OCI-LY7 (cell line): ENCODE data around the gene ARHGAP31. TPM values are rescaled to one million over a fixed set of nuclear protein-coding genes. Genes with fewer than 3 reads are reported as not detected.

Source experiments
- BruUV-seq: library from RNA; stranded (reverse); fragments of 400-500 nt; replicated peaks from 2 replicates; lab custom pipeline; 2021; lab: Mats Ljungman, UMichigan
- CTCF ChIA-PET: fragments of 300-600 bp; sonication (Branson Sonifier 250); formaldehyde crosslinking; loops from one replicate; lab custom pipeline; 2022; ENCODE audit warnings: antibody characterized with exemption; ENCODE audit not compliant: unreplicated experiment; lab: Charles Lee
- POLR2A ChIA-PET: fragments of 300-600 bp; sonication (Branson Sonifier 250); formaldehyde crosslinking; loops from one replicate; lab custom pipeline; 2022; ENCODE audit warnings: antibody characterized with exemption; lab: Charles Lee
- DNase-seq: peaks from one replicate; pipeline ENCODE4 v3.0.0-alpha.2; 2015; ENCODE audit warnings: low spot score
- H2AFZ ChIP-seq: fragments of 200-600 bp; sonication (generic), shearing (Covaris generic); 2 replicates; pipeline ENCODE4 v1.6.1; 2014; ENCODE audit warnings: mild to moderate bottlenecking, antibody characterized with exemption, low read length, moderate library complexity
- H3K27ac ChIP-seq: fragments of 200-600 bp; sonication (generic); 2 replicates; pipeline ENCODE4 v1.5.1; 2014; ENCODE audit warnings: mixed run types, low read depth, mild to moderate bottlenecking, moderate library complexity, low read length, inconsistent platforms; ENCODE audit not compliant: poor library complexity, severe bottlenecking
- H3K36me3 ChIP-seq: fragments of 200-600 bp; sonication (generic); 2 replicates; pipeline ENCODE4 v1.6.1; 2014; ENCODE audit warnings: mild to moderate bottlenecking, antibody characterized with exemption, low read length, moderate library complexity, mixed read lengths; ENCODE audit not compliant: insufficient read depth
- H3K4me1 ChIP-seq: fragments of 200-600 bp; sonication (generic); 2 replicates; pipeline ENCODE4 v1.5.1; 2014; ENCODE audit warnings: mild to moderate bottlenecking, low read length; ENCODE audit not compliant: insufficient read depth, poor library complexity, severe bottlenecking
- H3K4me2 ChIP-seq: fragments of 200-600 bp; sonication (generic); 2 replicates; pipeline ENCODE4 v1.6.1; 2014; ENCODE audit warnings: mild to moderate bottlenecking, low read length
- H3K4me3 ChIP-seq: fragments of 200-600 bp; sonication (generic); 2 replicates; pipeline ENCODE4 v1.5.1; 2014; ENCODE audit warnings: mild to moderate bottlenecking, low read depth, low read length; ENCODE audit not compliant: poor library complexity, severe bottlenecking
- H3K79me2 ChIP-seq: fragments of 200-600 bp; sonication (generic); 2 replicates; pipeline ENCODE4 v1.6.1; 2016; ENCODE audit warnings: low read depth, mild to moderate bottlenecking, low read length, moderate library complexity, mixed read lengths; ENCODE audit not compliant: insufficient read depth
- H3K9me2 ChIP-seq: fragments of 200-600 bp; sonication (generic); 2 replicates; pipeline ENCODE4 v1.6.1; 2016; ENCODE audit warnings: mild to moderate bottlenecking, low read length, mixed read lengths; ENCODE audit not compliant: insufficient read depth
- H3K9me3 ChIP-seq: fragments of 200-600 bp; sonication (generic); 2 replicates; pipeline ENCODE4 v1.6.1; 2014; ENCODE audit warnings: mild to moderate bottlenecking, mixed run types, low read length, mixed read lengths
- H4K20me1 ChIP-seq: fragments of 200-600 bp; sonication (generic); 2 replicates; pipeline ENCODE4 v1.6.1; 2014; ENCODE audit warnings: mild to moderate bottlenecking, antibody characterized with exemption, low read length, moderate library complexity, mixed read lengths; ENCODE audit not compliant: insufficient read depth
- EZH2phosphoT487 ChIP-seq: fragments of 200-600 bp; sonication (generic); IDR thresholded peaks from 2 replicates; pipeline ENCODE4 v1.6.1; 2018; ENCODE audit warnings: low read depth, borderline replicate concordance, mild to moderate bottlenecking, mixed run types, antibody characterized with exemption, low read length, moderate library complexity, mixed read lengths
- intact Hi-C: fragments of 100-400 bp; cut with micrococcal nuclease; formaldehyde crosslinking; loops from one replicate; pipeline ENCODE4 v1.10.0; 2022; ENCODE audit not compliant: unreplicated experiment
- total RNA-seq, 2 experiments: library from RNA; depleted of rRNA in 1 of 2; stranded (reverse); fragments of >200 nt in 1 of 2; shearing (Covaris generic) in 1 of 2; gene quantifications; 2 replicates each; pipeline ENCODE4 v1.2.3, GENCODE V29; 2014 to 2022
- TF ChIP-seq, protein P1 (sequence below): fragments of 200-600 bp; sonication (generic); conservative IDR thresholded peaks from 2 replicates; pipeline ENCODE4 v1.5.1; 2014; ENCODE audit warnings: mild to moderate bottlenecking, antibody characterized with exemption, low read length, moderate library complexity, mixed read lengths

ARHGAP31 gene
- total RNA-seq, 2 experiments from 2014 or later, result 2.8 to 4.1 TPM

DNA sequence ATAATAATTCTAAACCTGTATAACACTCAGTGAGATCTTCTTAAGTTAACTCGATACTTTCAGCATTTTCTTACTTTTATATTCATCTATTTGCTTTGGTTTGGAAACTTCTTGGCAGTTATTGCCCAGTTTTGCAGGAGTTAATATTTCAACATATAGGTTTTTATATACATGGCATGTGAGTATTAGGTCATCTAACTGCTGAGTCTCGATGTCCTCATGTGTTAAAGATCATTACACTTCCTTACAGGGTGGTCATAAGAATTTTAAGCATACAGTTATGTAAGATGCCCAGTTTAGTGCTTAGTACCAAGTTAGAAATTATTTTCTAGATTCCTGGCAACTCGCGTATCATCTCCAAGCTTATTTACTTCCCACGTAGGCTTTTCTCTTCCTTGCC, 106.3 kb downstream of the ARHGAP31 start:
- ChIA-PET CTCF (no interaction called here), POLR2A (interaction anchor here (0.5 to 1.3 kb wide), 7 partner anchors 19 to 937 kb away, joined by 3 to 4 read pairs (median 3); partner anchors contain the start of gene B4GALT4)
- no peaks in the 10 kb centered on the region for H3K79me2 ChIP-seq
- intact Hi-C loops, result loop anchor here (5.0 kb wide), 2 partner anchors 62 to 108 kb away; partner anchors contain the start of genes ARHGAP31 and TMEM39A
- H3K27ac ChIP-seq, result peak overlapping the region; percentile 90
- peaks cover 6% of the 10 kb centered on the region; the same call in 1 of the 2 replicates for H3K36me3 ChIP-seq
- H4K20me1 ChIP-seq, result no peaks in the 10 kb centered on the region
- peak overlapping the region; percentile 85; the same call in 1 of the 2 replicates for H2AFZ ChIP-seq
- H3K9me3 ChIP-seq, result peaks cover 6% of the 10 kb centered on the region; the same call in 1 of the 2 replicates
- H3K4me2 ChIP-seq, result peak overlapping the region; percentile 68
- no peaks in the 10 kb centered on the region for H3K9me2 ChIP-seq
- H3K4me1 ChIP-seq, result peaks cover 56% of the 10 kb centered on the region
- DNase-seq, result no peak
- no TSS peak for BruUV-seq
- TF ChIP-seq, protein P1, sequence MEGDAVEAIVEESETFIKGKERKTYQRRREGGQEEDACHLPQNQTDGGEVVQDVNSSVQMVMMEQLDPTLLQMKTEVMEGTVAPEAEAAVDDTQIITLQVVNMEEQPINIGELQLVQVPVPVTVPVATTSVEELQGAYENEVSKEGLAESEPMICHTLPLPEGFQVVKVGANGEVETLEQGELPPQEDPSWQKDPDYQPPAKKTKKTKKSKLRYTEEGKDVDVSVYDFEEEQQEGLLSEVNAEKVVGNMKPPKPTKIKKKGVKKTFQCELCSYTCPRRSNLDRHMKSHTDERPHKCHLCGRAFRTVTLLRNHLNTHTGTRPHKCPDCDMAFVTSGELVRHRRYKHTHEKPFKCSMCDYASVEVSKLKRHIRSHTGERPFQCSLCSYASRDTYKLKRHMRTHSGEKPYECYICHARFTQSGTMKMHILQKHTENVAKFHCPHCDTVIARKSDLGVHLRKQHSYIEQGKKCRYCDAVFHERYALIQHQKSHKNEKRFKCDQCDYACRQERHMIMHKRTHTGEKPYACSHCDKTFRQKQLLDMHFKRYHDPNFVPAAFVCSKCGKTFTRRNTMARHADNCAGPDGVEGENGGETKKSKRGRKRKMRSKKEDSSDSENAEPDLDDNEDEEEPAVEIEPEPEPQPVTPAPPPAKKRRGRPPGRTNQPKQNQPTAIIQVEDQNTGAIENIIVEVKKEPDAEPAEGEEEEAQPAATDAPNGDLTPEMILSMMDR, result no peak
- no peak for TF ChIP-seq EZH2phosphoT487
- H3K4me3 ChIP-seq, result peak overlapping the region; percentile 49

DNA sequence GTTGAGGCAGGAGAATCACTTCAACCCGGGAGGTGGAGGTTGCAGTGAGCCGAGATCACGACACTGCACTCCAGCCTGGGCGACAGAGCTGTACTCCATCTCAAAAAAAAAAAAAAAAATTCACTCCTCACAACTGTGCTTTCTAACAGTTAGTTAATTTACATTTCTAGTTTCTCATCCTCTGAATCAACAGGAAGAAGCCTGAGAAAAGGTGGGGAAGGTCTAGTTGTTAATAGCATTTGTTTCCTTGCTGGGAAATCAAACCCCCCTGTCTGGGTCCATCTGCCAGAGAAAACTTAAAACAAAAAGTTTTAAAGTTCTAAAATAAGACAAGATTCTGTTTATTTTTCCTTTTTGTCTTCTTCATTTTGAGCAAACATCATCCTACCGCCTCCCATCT, 106.9 kb downstream of the ARHGAP31 start:
- H3K4me3 ChIP-seq, result peak overlapping the region; percentile 49
- H3K9me3 ChIP-seq, result peaks cover 6% of the 10 kb centered on the region; the same call in 1 of the 2 replicates
- no peaks in the 10 kb centered on the region for H3K79me2 ChIP-seq
- peak overlapping the region; percentile 85 for H2AFZ ChIP-seq
- TF ChIP-seq, protein P1, result no peak
- TF ChIP-seq EZH2phosphoT487, result no peak
- H3K9me2 ChIP-seq, result no peaks in the 10 kb centered on the region
- H3K4me2 ChIP-seq, result peak overlapping the region; percentile 68
- no peaks in the 10 kb centered on the region for H4K20me1 ChIP-seq
- DNase-seq, result peak; percentile 72
- BruUV-seq, result TSS peak; percentile 86
- H3K27ac ChIP-seq, result peak overlapping the region; percentile 90
- ChIA-PET CTCF (no interaction called here), POLR2A (interaction anchor here (0.5 to 1.2 kb wide), 6 partner anchors 19 to 937 kb away, joined by 3 to 4 read pairs (median 3); partner anchors contain the start of gene B4GALT4)
- H3K36me3 ChIP-seq, result peaks cover 6% of the 10 kb centered on the region; the same call in 1 of the 2 replicates
- H3K4me1 ChIP-seq, result peaks cover 56% of the 10 kb centered on the region
- intact Hi-C loops, result loop anchor here (5.0 kb wide), 2 partner anchors 61 to 109 kb away; partner anchors contain the start of genes ARHGAP31 and TMEM39A
